IPS DF 4.7 (cell line): ENCODE measurements around the gene EIF4A2.
"Not testable (repeated sequence)": the region's sequence is repeated elsewhere in the genome, so short reads cannot be mapped to it uniquely, and the experiment has no call there.

Source experiments
- DNase-seq: peaks from one replicate; pipeline ENCODE4 v3.0.0-alpha.2; 2013; ENCODE audit warnings: low spot score; ENCODE audit errors: extremely low read depth

The EIF4A2 gene

GRCh38 chr3:186818956-186819355, 35.6 kb downstream of the EIF4A2 start:
- DNase-seq = no peak

- DNase-seq = no peak
Measured at GRCh38 chr3:186821429-186822387, 38.3 kb downstream of the EIF4A2 start.

GRCh38 chr3:186822388-186822759, 39.0 kb downstream of the EIF4A2 start:
- DNase-seq = not testable (repeated sequence)

GRCh38 chr3:186823386-186823785, 40.0 kb downstream of the EIF4A2 start:
- DNase-seq = no peak

GRCh38 chr3:186824430-186825139, 41.2 kb downstream of the EIF4A2 start:
- no peak for DNase-seq

GRCh38 chr3:186825294-186825821, 42.0 kb downstream of the EIF4A2 start:
- no peak for DNase-seq

- DNase-seq = no peak
Measured at GRCh38 chr3:186825872-186826409, 42.6 kb downstream of the EIF4A2 start.

GRCh38 chr3:186826410-186826975, 43.1 kb downstream of the EIF4A2 start:
- DNase-seq = no peak

GRCh38 chr3:186826976-186827857, 43.8 kb downstream of the EIF4A2 start:
- no peak for DNase-seq

GRCh38 chr3:186828340-186828739, 45.0 kb downstream of the EIF4A2 start:
- no peak for DNase-seq

GRCh38 chr3:186831798-186832197, 48.4 kb downstream of the EIF4A2 start:
- DNase-seq = no peak

GRCh38 chr3:186832276-186832675, 48.9 kb downstream of the EIF4A2 start:
- DNase-seq = no peak
